Nephron (organoid): ENCODE measurements around the gene SORBS1.

Experiments used
- H3K27ac Mint-ChIP-seq, 3 experiments: 2 replicates each; pipeline ENCODE4 v1.8.0; 2020; ENCODE audit warnings: mixed read lengths in 3 of 3, mild to moderate bottlenecking in 2 of 3, moderate library complexity in 1 of 3
- H3K27me3 Mint-ChIP-seq: 2 replicates; pipeline ENCODE4 v1.8.0; 2021; ENCODE audit warnings: low read depth, mild to moderate bottlenecking, moderate library complexity, mixed read lengths
- H3K36me3 Mint-ChIP-seq: 2 replicates; pipeline ENCODE4 v1.8.0; 2020; ENCODE audit warnings: low read depth, mixed read lengths
- H3K4me1 Mint-ChIP-seq: 2 replicates; pipeline ENCODE4 v1.8.0; 2020; ENCODE audit warnings: mixed read lengths
- H3K4me3 Mint-ChIP-seq, 3 experiments: 2 replicates each; pipeline ENCODE4 v1.8.0; 2020; ENCODE audit warnings: mild to moderate bottlenecking in 3 of 3, mixed read lengths in 3 of 3, moderate library complexity in 2 of 3
- H3K9me3 Mint-ChIP-seq: 2 replicates; pipeline ENCODE4 v1.8.0; 2020; ENCODE audit warnings: mixed read lengths
- CTCF ChIP-seq, 3 experiments: fragments of 200-600 bp; sonication (generic); IDR thresholded peaks; one replicate each; pipeline ENCODE4 v1.5.0; 2021; ENCODE audit warnings: antibody characterized with exemption in 3 of 3; ENCODE audit not compliant: unreplicated experiment in 3 of 3

The SORBS1 gene

GRCh38 chr10:95425592-95426465 lies 135.3 kb downstream of the SORBS1 start:
- Mint-ChIP-seq H3K27ac (peak overlapping the region; percentile 17 to 61 (median 18)), H3K27me3 (no peaks in the 10 kb centered on the region), H3K4me3 (no peak overlapping the region), H3K36me3 (peaks cover 3% of the 10 kb centered on the region), H3K4me1 (peaks cover 36% of the 10 kb centered on the region), H3K9me3 (no peaks in the 10 kb centered on the region)
- no peak for TF ChIP-seq CTCF (IDR thresholded peaks at IDR 0.05; ENCODE audit: unreplicated experiment in 3 of 3)

DNA sequence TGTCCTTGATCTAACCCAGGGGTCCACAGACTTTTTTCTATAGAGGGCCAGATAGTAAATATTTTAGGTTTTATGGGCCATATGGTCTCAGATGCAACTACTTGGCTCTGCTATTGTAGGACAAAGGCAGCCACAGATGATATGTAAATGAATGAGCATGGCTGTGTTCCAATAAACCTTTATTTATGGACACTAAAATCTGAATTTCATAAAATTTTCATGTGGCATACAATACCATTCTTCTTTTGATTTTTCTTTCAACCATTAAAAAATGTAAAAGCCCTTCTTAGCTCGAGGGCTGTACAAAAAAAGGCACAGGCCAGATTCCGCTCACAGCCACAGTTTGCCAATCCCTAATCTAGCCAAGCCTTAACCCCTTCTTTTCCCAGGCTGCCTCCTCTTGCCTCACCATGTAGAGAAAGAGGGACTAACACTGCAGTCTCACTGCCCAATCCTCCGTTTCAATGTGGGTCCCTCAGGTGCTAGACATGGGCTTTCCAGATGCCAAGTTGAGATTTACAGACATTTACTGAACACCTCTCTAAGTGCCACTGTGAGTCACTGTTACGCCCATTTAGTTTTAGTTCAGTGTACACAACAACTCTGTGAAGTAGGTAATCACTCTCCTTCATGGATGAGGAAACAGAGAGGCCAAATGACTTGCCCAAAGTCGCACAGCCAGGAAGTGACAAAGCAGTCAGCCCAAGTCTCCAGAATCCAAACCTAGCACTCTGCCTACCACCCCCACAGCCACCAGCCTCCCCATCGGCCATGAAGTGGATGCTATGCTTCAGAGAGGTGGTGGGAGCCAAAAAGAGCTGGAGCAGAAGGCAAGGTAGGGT lies 137.8 kb downstream of the SORBS1 start:
- H3K4me1 Mint-ChIP-seq, result peaks cover 36% of the 10 kb centered on the region
- no peak for TF ChIP-seq CTCF (IDR thresholded peaks at IDR 0.05; ENCODE audit: unreplicated experiment in 3 of 3)
- no peaks in the 10 kb centered on the region for H3K27me3 Mint-ChIP-seq
- peaks cover 3% of the 10 kb centered on the region for H3K36me3 Mint-ChIP-seq
- no peak overlapping the region for H3K4me3 Mint-ChIP-seq
- no peak overlapping the region for H3K27ac Mint-ChIP-seq
- H3K9me3 Mint-ChIP-seq, result no peaks in the 10 kb centered on the region

DNA sequence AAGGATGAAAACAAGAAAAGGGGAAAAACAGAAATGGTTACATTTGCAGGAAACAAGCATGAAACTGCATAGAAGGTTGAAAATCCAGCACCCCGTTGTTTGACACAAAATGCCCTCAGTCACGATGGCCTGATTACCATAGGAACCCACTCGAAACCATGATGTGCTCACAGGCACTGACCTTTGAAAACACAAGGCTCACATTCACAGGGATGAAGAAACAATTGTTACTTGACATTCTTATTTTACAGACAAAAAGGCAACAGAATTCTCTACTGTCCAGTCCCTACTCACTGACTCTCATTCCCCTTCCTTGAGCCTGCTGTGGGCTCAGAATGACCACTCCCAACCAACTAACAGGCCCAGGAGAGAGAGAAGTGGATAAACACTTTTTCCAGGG lies 138.9 kb downstream of the SORBS1 start:
- H3K27ac Mint-ChIP-seq, result no peak overlapping the region
- no peak for TF ChIP-seq CTCF (IDR thresholded peaks at IDR 0.05; ENCODE audit: unreplicated experiment in 3 of 3)
- no peaks in the 10 kb centered on the region for H3K36me3 Mint-ChIP-seq
- H3K4me3 Mint-ChIP-seq, result no peak overlapping the region
- no peaks in the 10 kb centered on the region for H3K9me3 Mint-ChIP-seq
- H3K27me3 Mint-ChIP-seq, result no peaks in the 10 kb centered on the region
- H3K4me1 Mint-ChIP-seq, result peaks cover 34% of the 10 kb centered on the region

- no peaks in the 10 kb centered on the region for H3K9me3 Mint-ChIP-seq
- H3K27ac Mint-ChIP-seq, result no peak overlapping the region
- peaks cover 32% of the 10 kb centered on the region for H3K4me1 Mint-ChIP-seq
- no peak for TF ChIP-seq CTCF (IDR thresholded peaks at IDR 0.05; ENCODE audit: unreplicated experiment in 3 of 3)
- no peaks in the 10 kb centered on the region for H3K27me3 Mint-ChIP-seq
- H3K36me3 Mint-ChIP-seq, result no peaks in the 10 kb centered on the region
- H3K4me3 Mint-ChIP-seq, result no peak overlapping the region
These were observed 139.4 kb downstream of the SORBS1 start for GRCh38 chr10:95421782-95422181.

- H3K27ac Mint-ChIP-seq, result peak overlapping the region; percentile 26 to 58 (median 49)
- H3K27me3 Mint-ChIP-seq, result no peaks in the 10 kb centered on the region
- H3K36me3 Mint-ChIP-seq, result peaks cover 1% of the 10 kb centered on the region
- H3K9me3 Mint-ChIP-seq, result no peaks in the 10 kb centered on the region
- TF ChIP-seq CTCF (IDR thresholded peaks at IDR 0.05; ENCODE audit: unreplicated experiment in 3 of 3), result no peak
- H3K4me1 Mint-ChIP-seq, result peaks cover 29% of the 10 kb centered on the region
- H3K4me3 Mint-ChIP-seq, result no peak overlapping the region
These were observed 141.8 kb downstream of the SORBS1 start for GRCh38 chr10:95419399-95419798.
